IPS DF 4.7 (cell line): ENCODE measurements around the gene ST7.

ENCODE experiments used
- DNase-seq: peaks from one replicate; pipeline ENCODE4 v3.0.0-alpha.2; 2013; ENCODE audit warnings: low spot score; ENCODE audit errors: extremely low read depth

Gene ST7

GRCh38 chr7:117188376-117188775 is 235.1 kb downstream of the ST7 start:
- no peak for DNase-seq

- no peak for DNase-seq
These were observed 235.8 kb downstream of the ST7 start for GRCh38 chr7:117188949-117189592.

DNA sequence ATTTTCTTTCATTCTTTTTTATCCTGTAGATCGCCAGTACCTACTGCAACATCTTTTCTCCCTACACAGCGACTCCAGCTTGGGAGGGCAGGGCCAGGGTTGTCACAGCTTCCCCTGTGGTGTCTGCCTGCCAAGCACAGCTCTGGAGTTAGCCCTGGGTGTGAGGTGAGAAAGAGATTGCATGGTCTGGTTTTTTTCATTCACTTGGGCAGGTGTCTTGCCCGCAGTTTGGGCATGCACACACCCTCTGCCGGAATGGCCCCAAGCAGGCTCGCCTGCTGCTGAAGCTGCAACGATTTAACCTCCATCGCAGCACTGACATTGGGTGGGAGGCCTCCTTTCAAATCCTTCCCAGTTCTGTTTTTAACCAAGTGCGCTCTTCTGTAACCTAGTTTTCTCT is 236.8 kb downstream of the ST7 start:
- no peak for DNase-seq

- DNase-seq: no peak
These were observed 237.6 kb downstream of the ST7 start for GRCh38 chr7:117190746-117191435.

DNA sequence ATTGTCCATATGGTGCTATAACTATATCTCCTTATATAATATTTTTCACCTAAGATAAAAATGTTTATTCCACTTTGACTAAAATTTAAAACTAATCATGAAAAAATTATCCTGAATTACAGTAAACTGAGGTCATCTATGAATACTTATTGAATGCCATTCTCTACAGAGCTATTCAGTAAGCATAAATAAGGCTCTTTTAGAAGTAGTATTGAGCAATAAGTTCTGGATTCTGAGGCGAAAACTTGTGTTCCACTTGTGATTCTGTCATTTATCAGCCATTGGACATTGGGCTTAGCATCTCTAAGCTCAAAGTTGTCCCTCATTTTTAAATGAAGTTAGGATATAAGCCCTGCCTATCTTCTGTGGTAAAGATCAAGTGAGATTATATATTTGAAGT is 238.8 kb downstream of the ST7 start:
- DNase-seq: no peak

DNA sequence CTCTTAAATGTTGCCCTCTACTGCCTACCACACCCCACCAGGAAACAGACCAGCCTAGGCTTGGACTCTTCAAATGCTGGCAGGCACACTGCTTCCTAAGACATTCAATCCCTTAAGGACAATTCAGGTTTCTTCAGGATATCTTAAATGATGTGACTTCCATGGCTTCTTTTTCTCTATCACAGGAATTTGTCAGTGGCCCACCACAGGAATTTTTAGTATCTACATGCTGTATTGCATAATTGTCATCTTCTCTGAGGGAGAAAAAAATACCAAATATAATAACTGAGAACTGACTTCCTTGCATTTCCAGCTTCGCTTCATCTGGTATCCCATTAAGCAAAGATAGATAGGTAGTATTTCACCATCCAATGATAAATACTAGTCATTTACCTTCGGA is 240.3 kb downstream of the ST7 start:
- DNase-seq: no peak

DNA sequence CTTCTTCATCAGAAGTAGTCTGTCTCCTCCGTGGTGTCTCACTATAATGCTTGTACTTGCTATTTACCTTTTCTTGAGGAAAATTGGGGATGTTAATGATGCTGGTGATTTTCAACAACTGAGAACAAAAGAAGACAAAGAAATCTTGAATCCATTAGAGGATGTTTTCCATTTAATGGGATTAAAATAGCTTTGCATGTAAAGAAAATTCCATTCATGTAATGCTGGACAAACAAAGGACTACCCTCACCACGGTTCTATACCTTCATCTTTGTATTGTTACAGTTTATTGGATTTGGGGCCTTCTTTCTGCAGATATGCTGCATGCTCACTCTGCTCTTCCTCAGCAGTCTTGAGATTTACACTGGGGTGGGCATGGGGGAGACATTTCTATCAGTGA is 241.1 kb downstream of the ST7 start:
- no peak for DNase-seq

GRCh38 chr7:117195361-117196029 is 242.2 kb downstream of the ST7 start:
- no peak for DNase-seq

DNA sequence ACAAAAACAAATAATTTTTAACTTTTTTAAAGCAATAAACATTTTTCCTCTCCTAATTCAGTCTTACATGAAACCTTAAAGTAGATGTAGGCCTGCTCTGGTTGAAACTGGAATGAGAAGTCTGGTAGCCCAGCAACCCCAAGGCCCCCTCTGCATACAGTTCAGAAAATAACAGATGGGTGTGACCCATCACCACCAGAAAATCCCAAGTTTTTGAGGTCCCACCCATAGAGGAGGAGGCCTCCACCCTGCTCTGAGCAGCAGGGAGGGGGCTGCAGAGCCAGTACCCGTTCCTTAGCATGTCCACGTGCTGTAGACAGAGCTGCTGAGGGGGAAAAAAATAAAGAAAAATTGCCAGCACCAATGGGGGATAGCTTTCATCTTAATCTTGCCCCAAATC is 246.8 kb downstream of the ST7 start:
- DNase-seq: no peak

GRCh38 chr7:117200786-117201458 is 247.6 kb downstream of the ST7 start:
- no peak for DNase-seq

DNA sequence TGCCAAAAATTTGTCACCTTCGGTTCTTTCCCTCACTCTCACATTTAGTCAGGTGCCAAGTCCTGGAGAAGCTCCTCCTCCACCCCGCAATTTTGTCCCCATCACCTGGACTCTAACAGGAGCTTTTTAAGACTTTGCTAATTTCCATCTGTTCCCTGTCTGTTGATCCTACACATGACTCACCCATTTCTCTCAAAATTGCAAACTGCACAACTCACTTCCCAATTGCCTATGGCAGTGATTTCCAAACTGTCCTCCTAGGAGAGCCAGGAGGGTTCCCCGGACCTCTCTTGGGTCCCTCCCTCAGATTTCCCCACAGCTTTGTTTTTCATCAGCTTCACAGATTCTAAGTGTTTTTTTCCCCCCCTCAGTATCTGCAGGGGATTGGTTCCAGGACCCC is 249.2 kb downstream of the ST7 start:
- no peak for DNase-seq

- no peak for DNase-seq
These were observed 249.9 kb downstream of the ST7 start for GRCh38 chr7:117203205-117203604.

GRCh38 chr7:117205873-117206272 is 252.6 kb downstream of the ST7 start:
- DNase-seq: no peak

GRCh38 chr7:117208257-117208656 is 255.0 kb downstream of the ST7 start:
- DNase-seq: no peak

DNA sequence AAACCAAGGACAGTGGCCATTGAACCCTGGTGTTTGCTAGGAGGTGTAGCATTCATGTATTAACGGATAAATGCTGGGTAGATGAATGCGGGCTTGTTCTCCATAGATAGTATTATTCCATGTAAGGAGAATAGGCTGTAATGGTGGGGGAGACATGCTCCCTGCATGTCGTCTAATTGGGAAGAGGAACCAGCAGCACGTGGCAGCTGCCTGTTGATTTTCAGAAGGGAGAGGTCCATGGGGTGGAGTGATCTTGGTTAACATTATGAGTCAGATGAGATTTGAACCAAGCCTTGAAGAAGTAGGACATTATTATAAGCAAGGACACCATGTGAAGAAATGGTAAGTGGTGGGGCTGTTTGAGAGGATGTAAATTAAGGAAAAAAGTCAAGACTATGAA is 257.1 kb downstream of the ST7 start:
- no peak for DNase-seq

- DNase-seq: no peak
These were observed 257.6 kb downstream of the ST7 start for GRCh38 chr7:117210908-117211307.

DNA sequence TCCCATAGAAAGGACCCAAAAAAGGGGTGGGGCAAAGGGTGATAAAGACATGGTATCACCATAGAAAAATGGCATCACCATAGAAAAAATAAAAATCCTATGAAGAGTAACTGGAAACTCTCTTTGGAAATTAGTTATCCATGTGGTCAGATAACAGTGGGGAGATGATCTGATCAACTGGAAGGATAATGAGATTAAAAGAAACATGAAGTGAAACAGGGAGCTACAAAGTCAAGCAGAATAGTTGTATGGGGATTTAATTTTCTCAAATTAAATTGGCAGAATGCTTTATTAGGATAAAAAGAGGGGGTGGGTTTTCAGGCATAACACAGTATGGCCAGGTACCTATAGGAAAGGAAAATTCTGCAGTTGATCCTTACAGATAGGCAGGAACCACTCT is 258.3 kb downstream of the ST7 start:
- DNase-seq: no peak

DNA sequence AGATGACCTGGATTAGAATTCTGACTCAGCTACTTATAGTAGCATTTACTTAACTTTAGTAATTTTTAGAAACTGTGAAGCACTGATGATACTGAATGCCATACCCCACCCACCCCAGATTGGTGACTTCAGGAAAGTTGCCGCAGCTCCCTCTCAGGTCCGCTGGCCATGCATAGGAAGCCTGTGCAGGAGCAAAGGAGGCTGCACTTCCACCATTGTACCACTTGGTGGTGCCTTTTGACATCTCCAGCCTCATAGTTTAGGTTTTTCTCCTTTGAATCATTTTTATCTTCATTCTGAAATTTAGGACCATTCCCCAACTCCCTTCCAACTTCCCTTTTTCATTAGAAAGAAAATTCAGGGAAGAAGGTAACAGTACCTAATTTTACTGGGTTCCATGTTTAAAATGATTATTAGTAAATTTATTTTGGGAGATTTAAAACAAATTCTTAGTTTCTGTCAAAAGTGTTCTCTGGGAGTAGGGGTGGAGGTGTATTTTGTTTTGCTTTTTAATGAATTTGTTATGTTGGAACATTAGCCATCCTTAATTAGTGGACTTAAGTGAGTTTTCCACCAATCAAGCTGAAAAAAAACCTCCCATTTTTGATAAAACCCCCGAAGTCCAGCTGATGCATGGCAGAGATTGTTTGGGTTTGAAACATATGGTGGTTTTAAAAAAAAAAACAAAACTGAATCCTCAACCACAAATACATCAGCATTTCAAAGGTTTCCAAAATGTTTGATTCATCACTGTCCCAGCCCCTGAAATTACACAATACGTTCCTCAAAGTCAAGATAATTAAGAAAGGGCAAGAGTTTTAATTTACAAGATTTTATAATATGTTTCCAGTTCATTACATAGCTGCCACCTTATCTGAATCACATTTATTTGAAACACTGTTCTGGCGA is 259.9 kb downstream of the ST7 start:
- peak; percentile 51 for DNase-seq

DNA sequence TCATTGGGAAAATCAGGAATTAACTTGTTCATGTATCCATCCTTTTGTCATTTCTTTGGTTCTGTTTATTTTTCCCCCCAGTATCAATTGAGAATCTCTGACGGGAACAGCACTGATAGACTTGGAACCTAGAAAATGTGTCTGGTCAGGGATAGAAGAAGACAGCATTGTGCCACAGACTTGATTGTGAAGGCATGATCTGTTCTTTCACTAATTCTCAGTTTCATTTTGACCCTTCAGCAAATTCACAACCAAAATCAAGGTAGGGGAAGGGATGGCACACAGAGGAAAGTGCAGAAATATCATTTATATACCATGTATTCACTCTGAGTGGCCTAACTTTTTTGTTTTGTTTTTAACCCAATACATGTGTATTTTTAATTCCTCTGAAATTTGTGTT is 262.7 kb downstream of the ST7 start:
- DNase-seq: no peak

DNA sequence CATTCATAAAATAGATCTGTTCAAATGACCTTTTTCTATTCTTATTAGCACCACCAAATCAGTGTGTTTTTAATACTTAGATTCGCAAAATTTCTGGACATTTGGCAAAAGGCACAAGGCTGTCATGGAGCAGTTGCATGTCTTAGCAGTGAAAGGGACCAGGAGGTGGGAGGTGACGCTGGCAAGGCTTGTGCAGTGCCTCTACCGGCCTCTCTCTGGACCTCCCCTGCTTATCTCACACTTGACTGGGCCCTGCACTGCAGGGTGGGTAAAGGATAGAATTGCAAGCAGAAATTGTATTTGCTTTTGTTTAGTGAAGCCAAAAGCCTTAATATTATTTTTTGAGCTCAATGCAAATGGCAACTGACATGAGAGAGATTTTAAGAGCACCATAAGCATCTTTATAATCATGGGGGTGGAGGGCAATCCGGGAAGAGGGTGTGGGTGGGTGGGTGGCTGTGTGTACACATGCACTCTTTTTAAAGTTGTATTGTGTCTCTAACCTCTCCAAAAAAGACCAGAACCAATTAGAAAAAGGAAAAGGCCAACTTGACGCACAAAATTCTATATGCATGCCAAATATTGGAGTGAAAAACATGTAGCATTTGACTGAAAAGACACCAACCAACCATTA is 263.3 kb downstream of the ST7 start:
- no peak for DNase-seq
